CD4-positive, alpha-beta T cell treated with Interleukin-6 at 100 ng/mL for 8 hours (primary cell): ENCODE data around the gene THRSP.

Experiments used
- DNase-seq: peaks from one replicate; pipeline ENCODE4 v3.0.0-alpha.2; 2020; ENCODE audit warnings: mixed read lengths, low spot score

The THRSP gene

DNA sequence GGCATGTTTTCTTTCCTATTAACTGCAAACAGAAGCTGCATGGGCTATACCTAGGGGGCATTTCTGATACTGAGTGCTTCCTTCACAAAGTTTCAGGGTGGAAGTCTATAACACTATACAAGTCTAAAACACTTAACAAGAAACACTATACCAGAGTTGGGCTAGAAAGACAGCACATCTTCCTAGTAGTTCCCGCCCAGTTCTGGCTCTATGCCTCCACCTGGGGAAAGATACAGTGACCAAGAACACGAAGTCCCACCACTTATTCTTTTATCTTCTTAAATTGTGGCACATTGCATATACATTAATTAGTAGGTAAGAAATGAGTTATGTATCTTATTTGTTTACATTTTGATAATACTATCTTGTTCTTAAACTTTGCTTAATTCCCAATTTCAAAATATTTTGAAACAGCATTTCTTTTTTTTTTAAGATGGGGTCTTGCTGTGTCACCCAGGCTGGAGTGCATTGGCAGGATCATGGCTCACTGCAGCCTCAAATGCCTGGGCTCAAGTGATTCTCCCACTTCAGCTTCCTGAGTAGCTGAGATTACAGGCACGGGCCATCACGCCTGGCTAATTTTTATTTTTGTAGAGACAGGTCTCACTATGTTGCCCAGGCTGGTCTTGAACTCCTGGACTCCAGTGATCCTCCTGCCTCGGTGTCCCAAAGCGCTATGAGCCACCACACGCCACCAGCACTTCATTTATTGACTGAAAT lies 34.2 kb downstream of the THRSP start:
- no peak for DNase-seq

DNA sequence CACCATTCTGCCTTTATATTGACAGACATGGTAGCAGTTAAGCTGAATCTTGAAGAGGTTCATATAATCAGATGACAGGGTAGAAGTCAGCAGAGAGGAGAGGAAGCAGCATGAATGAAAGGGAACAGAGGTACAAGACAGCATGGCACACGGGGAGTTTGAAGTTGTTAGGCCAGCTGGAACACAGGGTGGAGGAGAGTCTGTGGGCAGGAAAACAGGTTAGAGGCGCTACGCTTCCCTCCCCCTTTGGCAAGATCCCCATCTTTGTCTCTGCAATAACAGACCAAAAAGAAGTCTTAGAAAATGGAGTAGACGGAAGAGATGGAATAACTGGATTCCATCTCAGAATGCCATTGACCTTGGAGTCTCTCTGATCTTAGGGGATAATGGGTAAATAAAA lies 36.0 kb downstream of the THRSP start:
- DNase-seq: no peak

DNA sequence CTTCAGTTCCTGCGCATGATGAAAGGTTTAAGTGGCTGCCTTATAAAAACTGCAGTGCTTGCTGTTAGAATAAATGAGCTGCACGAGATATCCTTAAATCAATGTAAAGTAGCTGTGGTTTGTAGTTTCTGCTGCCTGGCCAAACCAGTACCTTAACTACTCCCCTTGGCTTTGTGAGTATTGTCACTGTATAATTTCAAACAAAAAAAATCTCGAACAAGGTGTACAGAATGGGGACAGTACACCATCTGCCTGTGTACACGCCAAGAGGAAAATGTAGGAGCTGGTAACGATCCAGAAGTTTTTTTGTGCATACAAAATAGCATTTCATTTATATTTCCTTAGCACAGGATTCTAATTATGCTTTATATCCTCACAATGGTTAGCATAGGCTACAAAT lies 36.6 kb downstream of the THRSP start:
- DNase-seq: no peak

GRCh38 chr11:78100676-78101472 lies 37.2 kb downstream of the THRSP start:
- no peak for DNase-seq

DNA sequence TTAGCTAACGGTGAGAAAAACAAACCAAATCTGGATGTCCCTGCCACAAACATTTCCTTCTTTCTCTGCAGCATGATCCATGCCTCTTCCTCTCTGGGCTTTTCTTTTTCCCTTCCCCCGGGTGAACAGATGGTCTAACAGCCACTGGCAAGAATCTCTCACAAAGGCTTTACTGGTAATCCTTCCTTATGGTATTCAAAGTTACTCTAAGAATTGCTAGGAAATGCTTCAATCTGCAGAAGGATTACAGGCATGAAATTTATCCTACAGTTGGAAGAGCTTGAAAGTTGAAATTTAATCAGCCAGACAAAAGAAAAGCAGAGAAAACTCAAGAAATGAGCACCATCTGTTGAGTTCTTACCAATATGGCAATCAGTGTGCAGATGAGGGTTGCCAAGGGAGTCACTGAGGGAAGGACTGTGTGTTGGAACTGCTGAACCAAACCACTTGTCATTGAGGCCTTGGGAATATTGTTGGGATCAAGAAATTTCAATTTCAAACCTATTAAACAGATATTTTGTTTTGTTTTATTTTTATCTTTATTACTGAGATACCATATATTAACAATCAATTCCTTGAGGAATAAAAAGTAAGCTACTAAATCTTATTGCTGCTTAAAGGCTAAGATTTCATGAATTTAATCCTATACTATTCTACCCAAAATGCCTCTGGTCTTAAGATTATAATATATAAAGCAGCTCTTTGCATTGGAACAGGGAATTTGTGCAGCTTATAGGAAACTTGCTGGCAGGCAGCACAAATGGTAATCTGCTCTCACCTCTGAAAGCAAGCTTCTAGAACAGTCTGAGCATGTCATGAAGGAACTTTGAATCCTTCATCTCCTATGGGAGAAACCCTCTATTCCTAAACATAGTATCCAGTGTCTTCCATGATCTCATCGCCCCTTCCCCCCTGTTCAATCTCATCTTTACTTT lies 45.7 kb downstream of the THRSP start:
- DNase-seq: no peak

GRCh38 chr11:78110351-78110750 lies 46.7 kb downstream of the THRSP start:
- no peak for DNase-seq

- DNase-seq: no peak
Measured at GRCh38 chr11:78110830-78111229, 47.2 kb downstream of the THRSP start.

DNA sequence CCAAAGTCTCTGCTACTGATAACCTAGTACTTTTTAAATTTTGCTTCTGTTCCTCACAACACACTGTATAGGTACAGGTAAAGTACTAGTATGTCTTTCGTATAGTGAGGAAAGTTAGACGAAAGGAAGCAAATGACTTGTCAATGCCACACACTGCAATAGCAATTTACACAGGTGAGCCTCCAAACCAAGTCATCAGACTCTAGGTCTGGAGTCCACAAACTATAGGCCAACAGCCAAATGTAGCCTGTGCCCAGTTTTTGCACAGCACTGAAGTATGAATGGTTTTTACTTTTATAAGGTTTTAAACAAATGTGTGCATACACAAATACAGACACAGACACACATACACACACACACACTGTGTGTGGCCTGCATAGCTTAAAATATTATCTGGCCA lies 47.6 kb downstream of the THRSP start:
- no peak for DNase-seq

DNA sequence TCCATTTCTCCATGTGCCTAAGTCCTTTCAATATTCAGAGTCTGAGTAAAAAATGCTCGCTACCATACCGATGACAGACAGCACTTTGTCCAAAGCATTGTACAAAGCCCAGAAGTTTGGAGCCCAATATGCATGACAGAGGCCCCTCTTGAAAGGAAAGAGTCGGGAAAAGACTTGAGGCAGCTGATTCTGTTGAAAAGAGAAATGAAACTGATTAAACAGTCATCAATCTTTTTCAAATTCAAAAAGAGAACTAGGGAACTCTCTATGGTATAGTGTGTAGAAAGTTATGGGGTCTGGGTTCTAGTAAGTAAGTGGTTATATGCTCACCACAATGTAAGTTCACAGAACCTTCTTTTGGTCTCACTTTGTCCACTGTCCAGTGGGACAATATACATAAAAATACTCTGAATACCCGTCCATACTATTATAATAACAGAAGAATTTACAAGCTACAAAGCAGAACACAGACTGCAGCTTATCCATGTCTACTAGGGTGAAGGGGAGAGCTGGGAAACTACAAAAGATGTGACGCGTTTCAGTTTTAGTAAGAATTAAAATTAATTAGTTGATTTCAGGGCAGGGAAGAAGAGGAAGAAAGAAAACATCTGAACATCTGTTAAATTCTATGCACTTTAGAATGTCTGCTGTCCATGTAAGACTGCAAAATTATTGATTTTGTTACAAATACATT lies 49.1 kb downstream of the THRSP start:
- DNase-seq: no peak
